HEK293 (cell line): ENCODE results near the gene HP.

ENCODE experiments used
- CTCF ChIA-PET: fragments of 350-600 bp; formaldehyde crosslinking; extraction: SDS; loops from one replicate; lab custom pipeline; 2021; ENCODE audit warnings: antibody characterized with exemption; lab: Yijun Ruan, JAX
- POLR2A ChIA-PET: fragments of 300-600 bp; formaldehyde crosslinking; extraction: SDS; loops from one replicate; lab custom pipeline; 2020; ENCODE audit warnings: antibody characterized with exemption, inconsistent platforms; lab: Yijun Ruan, JAX
- H3K27ac ChIP-seq: fragments of 200-500 bp; sonication (Bioruptor generic); 2 replicates; pipeline ENCODE4 v1.5.1; 2014; ENCODE audit warnings: low read depth, low read length, control low read depth, inconsistent platforms; ENCODE audit errors: extremely low read depth
- H3K36me3 ChIP-seq, 2 experiments: fragments of 200-500 bp in 1 of 2; sonication (Bioruptor generic) in 1 of 2; 1 replicate in 1 of 2; 2 replicates in 1 of 2; pipeline ENCODE4 v1.5.1; 2014 to 2017; ENCODE audit warnings: inconsistent platforms in 2 of 2, low read length in 2 of 2; ENCODE audit not compliant: control insufficient read depth in 2 of 2, insufficient read depth in 1 of 2
- H3K4me1 ChIP-seq: fragments of 200-500 bp; sonication (Bioruptor generic); 2 replicates; pipeline ENCODE4 v1.5.1; 2014; ENCODE audit warnings: mild to moderate bottlenecking, low read length, inconsistent platforms; ENCODE audit not compliant: control insufficient read depth, insufficient read depth
- H3K4me3 ChIP-seq: 2 replicates; pipeline ENCODE4 v1.5.1; 2011; ENCODE audit warnings: low read depth, mild to moderate bottlenecking, control low read depth, low read length, moderate library complexity
- H3K9me3 ChIP-seq: fragments of 200-500 bp; sonication (Bioruptor generic); 2 replicates; pipeline ENCODE4 v1.5.1; 2014; ENCODE audit warnings: low read depth, low read length, inconsistent platforms; ENCODE audit not compliant: control insufficient read depth, insufficient read depth
- KLF10 ChIP-seq: fragments of 450-650 bp; IDR thresholded peaks from 2 replicates; pipeline ENCODE4 v1.5.1; 2018; ENCODE audit warnings: missing biosample characterization, mild to moderate bottlenecking, missing genetic modification characterization
- KLF8 ChIP-seq: fragments of 450-650 bp; formaldehyde crosslinking; IDR thresholded peaks from 2 replicates; pipeline ENCODE4 v1.5.1; 2016; ENCODE audit warnings: missing biosample characterization, missing genetic modification characterization
- PRDM1 ChIP-seq: fragments of 450-650 bp; formaldehyde crosslinking; IDR thresholded peaks from 2 replicates; pipeline ENCODE4; 2016; ENCODE audit warnings: missing biosample characterization, missing genetic modification characterization
- SCRT2 ChIP-seq: fragments of 450-650 bp; formaldehyde crosslinking; IDR thresholded peaks from 2 replicates; pipeline ENCODE4 v1.5.1; 2016; ENCODE audit warnings: missing biosample characterization, missing genetic modification characterization
- SETDB1 ChIP-seq: IDR thresholded peaks from one replicate; pipeline ENCODE4 v1.6.1; 2017; ENCODE audit warnings: mild to moderate bottlenecking, low read length, moderate library complexity, mixed read lengths; ENCODE audit not compliant: insufficient read length
- ZFP37 ChIP-seq: fragments of 450-650 bp; formaldehyde crosslinking; IDR thresholded peaks from 2 replicates; pipeline ENCODE4 v1.5.1; 2016; ENCODE audit warnings: missing biosample characterization, missing genetic modification characterization
- ZFP41 ChIP-seq: fragments of 450-650 bp; formaldehyde crosslinking; IDR thresholded peaks from 2 replicates; pipeline ENCODE4 v1.5.1; 2016; ENCODE audit warnings: missing biosample characterization, missing genetic modification characterization, borderline replicate concordance
- ZNF146 ChIP-seq: fragments of 450-650 bp; formaldehyde crosslinking; IDR thresholded peaks from 2 replicates; pipeline ENCODE4 v1.5.1; 2016; ENCODE audit warnings: missing biosample characterization, missing genetic modification characterization
- ZNF202 ChIP-seq: fragments of 450-650 bp; formaldehyde crosslinking; IDR thresholded peaks from 2 replicates; pipeline ENCODE4 v1.5.1; 2016; ENCODE audit warnings: missing biosample characterization, missing genetic modification characterization, borderline replicate concordance
- ZNF248 ChIP-seq: fragments of 450-650 bp; formaldehyde crosslinking; IDR thresholded peaks from 2 replicates; pipeline ENCODE4 v1.5.1; 2017; ENCODE audit warnings: missing biosample characterization, missing genetic modification characterization
- ZNF423 ChIP-seq: fragments of 450-650 bp; formaldehyde crosslinking; IDR thresholded peaks from 2 replicates; pipeline ENCODE4 v1.5.1; 2016; ENCODE audit warnings: missing biosample characterization, missing genetic modification characterization
- ZNF560 ChIP-seq: fragments of 450-650 bp; formaldehyde crosslinking; IDR thresholded peaks from 2 replicates; pipeline ENCODE4 v1.5.1; 2017; ENCODE audit warnings: missing biosample characterization, missing genetic modification characterization, borderline replicate concordance
- ZSCAN30 ChIP-seq: fragments of 450-650 bp; IDR thresholded peaks from 2 replicates; pipeline ENCODE4 v1.5.1; 2018; ENCODE audit warnings: missing biosample characterization, mild to moderate bottlenecking, missing genetic modification characterization, moderate library complexity
- TF ChIP-seq, protein P1 (sequence below): IDR thresholded peaks from 2 replicates; pipeline ENCODE4 v1.6.1; 2011; ENCODE audit warnings: mild to moderate bottlenecking, low read depth, low read length, borderline replicate concordance
- TF ChIP-seq, protein P2 (sequence below): fragments of 450-650 bp; formaldehyde crosslinking; IDR thresholded peaks from 2 replicates; pipeline ENCODE4 v1.5.1; 2016; ENCODE audit warnings: missing biosample characterization, missing genetic modification characterization
- TF ChIP-seq, protein P3 (sequence below): fragments of 450-650 bp; formaldehyde crosslinking; IDR thresholded peaks from 2 replicates; pipeline ENCODE4 v1.5.1; 2017; ENCODE audit warnings: missing biosample characterization, missing genetic modification characterization

Gene HP

DNA sequence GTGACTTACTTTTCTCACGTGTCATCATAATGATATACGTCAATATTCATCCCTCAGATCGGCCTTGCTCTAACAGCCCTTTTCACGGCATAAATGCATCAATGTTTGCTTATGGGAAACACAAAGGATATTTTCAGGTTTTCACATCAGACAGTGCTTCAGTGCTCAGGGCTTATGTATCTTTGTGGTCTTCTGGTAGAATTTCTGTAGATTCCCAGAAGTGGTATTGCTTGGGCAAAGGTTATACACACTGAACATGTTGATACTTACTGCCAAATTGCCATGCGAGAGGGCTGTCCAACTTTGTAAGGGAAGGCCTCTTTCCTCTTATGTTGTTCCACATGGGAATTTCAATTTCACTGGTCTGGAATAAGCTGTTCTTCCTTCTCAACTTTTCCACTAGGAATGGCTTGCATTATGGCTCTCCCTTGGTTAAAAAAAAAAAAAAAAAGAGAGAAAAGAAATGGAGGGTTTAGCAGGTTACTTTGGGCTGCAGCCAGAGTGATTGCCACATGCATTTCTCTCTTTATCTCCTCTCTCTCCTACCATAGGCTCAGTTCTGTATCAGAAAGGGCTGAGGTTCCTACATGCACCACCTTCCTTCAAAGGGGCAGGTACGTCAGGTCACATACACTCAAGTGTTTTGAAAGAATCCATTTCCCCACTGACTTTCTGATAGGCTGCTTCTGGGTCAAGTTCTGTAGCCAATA, 26.5 kb upstream of the HP start (continued):
- TF ChIP-seq ZFP41 (tag by site-specific recombination) (no peak), ZNF560 (tag by site-specific recombination) (no peak), KLF8 (tag by site-specific recombination) (no peak), SETDB1 (no peak), SCRT2 (tag by site-specific recombination) (no peak)
- TF ChIP-seq, protein P1, sequence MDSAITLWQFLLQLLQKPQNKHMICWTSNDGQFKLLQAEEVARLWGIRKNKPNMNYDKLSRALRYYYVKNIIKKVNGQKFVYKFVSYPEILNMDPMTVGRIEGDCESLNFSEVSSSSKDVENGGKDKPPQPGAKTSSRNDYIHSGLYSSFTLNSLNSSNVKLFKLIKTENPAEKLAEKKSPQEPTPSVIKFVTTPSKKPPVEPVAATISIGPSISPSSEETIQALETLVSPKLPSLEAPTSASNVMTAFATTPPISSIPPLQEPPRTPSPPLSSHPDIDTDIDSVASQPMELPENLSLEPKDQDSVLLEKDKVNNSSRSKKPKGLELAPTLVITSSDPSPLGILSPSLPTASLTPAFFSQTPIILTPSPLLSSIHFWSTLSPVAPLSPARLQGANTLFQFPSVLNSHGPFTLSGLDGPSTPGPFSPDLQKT, result no peak
- TF ChIP-seq, all 188 proteins: peak for 0

DNA sequence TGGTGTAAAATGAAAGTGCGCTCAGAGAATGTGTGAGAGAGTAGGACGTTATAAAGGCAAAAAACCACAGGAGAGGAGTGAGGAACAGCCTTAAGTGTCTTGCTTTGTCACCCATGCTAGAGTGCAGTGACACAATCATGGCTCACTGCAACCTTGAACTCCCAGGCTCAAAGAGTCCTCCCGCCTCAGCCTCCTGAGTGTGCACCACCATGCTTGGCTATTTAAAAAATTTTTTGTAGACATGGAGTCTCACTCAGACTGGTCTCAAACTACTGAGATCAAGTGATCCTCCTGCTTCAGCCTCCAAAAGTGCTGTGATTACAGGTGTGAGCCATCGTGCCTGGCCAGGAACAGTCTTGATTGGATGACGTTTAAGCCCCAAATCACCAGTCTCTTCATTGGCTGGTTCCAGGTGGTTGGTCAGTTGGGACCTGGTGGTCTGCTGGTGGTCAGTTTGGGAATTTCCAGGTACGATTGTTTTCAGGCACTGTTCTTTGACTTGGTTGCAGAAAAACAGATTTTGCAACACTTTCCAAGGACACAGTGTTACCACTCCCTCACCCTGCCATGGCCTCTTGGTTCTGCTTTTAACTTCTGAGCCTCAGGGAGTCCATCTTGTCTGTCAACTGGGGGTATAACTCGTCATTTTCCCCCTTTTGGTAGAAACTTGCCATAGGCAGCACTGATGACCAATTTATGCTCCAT, 24.6 kb upstream of the HP start:
- Histone ChIP-seq H3K9me3 (no peaks in the 10 kb centered on the region), H3K27ac (no peak overlapping the region), H3K4me3 (no peak overlapping the region)
- no peak for TF ChIP-seq ZNF146 (tag by site-specific recombination)
- TF ChIP-seq ZNF248, result no peak
- TF ChIP-seq, all 188 proteins: peak for 0
- peaks cover 0 to 12% of the 10 kb centered on the region in 2 experiments; a peak in 2 of 3 replicates for H3K36me3 ChIP-seq
- no peaks in the 10 kb centered on the region for H3K4me1 ChIP-seq
- ChIA-PET POLR2A (no interaction called here), CTCF (no interaction called here)

DNA sequence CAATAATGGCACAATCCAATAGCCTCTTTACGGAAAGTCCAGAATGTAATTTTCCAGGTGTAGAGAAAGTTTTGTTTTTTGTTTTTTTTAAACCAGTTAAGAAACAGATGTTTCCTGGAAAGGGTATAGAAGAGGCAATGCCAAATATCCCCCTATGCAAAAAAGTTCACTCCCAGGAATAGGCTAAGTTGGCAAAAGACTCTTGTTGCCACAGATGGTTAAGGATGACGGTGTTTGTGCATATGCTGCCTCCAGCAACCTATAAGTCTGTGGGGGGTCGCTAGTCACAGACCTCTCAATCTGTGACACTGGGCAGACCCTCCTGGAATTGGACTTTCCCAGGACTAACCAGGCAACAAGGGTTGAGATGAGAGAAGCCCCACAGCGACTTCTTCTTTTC, 20.9 kb upstream of the HP start:
- POLR2A ChIA-PET, result no interaction called here
- CTCF ChIA-PET, result no interaction called here

DNA sequence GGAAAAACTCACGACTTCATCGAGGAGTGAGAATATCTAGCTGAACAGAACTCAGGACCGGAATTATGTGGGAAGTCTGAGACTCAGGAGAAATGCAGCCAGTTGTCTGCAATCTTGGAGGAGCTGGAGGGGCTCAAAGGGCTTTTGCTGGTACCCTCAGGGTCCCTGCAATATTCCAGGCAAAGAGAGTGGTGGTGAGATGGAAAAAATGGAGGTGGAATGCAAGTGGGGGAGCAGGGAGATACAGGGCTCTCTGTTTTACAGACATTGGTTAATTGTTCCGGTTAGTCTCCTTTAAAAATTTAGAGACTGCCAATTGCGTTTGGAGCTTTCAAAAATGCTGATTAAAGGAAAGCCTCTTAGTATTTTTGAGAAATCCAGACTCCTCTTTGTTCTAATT, 18.2 kb upstream of the HP start:
- H3K4me3 ChIP-seq, result no peak overlapping the region
- POLR2A ChIA-PET, result no interaction called here
- CTCF ChIA-PET, result interaction anchor here (0.6 kb wide), 1 partner anchor 497 kb away, joined by 3 read pairs; no protein-coding TSS in a partner anchor

More for the DNA sequence above, 20.9 kb upstream of the HP start:
- no peak overlapping the region for H3K27ac ChIP-seq
- H3K36me3 ChIP-seq, result no peaks in the 10 kb centered on the region
- H3K4me3 ChIP-seq, result no peak overlapping the region
- no peaks in the 10 kb centered on the region for H3K9me3 ChIP-seq
- TF ChIP-seq ZSCAN30 (no peak), KLF10 (no peak)
- H3K4me1 ChIP-seq, result no peaks in the 10 kb centered on the region

More for the DNA sequence above, 18.2 kb upstream of the HP start:
- Histone ChIP-seq H3K4me1 (no peaks in the 10 kb centered on the region), H3K9me3 (no peaks in the 10 kb centered on the region), H3K27ac (no peak overlapping the region), H3K36me3 (no peaks in the 10 kb centered on the region)
- TF ChIP-seq PRDM1 (tag by site-specific recombination) (no peak), ZNF423 (tag by site-specific recombination) (no peak), ZFP37 (no peak), ZNF202 (tag by site-specific recombination) (no peak)
- TF ChIP-seq, protein P2, sequence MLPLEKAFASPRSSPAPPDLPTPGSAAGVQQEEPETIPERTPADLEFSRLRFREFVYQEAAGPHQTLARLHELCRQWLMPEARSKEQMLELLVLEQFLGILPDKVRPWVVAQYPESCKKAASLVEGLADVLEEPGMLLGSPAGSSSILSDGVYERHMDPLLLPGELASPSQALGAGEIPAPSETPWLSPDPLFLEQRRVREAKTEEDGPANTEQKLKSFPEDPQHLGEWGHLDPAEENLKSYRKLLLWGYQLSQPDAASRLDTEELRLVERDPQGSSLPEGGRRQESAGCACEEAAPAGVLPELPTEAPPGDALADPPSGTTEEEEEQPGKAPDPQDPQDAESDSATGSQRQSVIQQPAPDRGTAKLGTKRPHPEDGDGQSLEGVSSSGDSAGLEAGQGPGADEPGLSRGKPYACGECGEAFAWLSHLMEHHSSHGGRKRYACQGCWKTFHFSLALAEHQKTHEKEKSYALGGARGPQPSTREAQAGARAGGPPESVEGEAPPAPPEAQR (tag by site-specific recombination), result no peak
- TF ChIP-seq, protein P3, sequence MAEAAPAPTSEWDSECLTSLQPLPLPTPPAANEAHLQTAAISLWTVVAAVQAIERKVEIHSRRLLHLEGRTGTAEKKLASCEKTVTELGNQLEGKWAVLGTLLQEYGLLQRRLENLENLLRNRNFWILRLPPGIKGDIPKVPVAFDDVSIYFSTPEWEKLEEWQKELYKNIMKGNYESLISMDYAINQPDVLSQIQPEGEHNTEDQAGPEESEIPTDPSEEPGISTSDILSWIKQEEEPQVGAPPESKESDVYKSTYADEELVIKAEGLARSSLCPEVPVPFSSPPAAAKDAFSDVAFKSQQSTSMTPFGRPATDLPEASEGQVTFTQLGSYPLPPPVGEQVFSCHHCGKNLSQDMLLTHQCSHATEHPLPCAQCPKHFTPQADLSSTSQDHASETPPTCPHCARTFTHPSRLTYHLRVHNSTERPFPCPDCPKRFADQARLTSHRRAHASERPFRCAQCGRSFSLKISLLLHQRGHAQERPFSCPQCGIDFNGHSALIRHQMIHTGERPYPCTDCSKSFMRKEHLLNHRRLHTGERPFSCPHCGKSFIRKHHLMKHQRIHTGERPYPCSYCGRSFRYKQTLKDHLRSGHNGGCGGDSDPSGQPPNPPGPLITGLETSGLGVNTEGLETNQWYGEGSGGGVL (tag by site-specific recombination), result no peak
